ENCODE results near the gene ALG5. TPM values are rescaled to one million over a fixed set of nuclear protein-coding genes. Genes with fewer than 3 reads are reported as not detected.

ALG5 gene
- total RNA-seq, 4 donors from 2014 or later: 36.6 to 45.0 (median 38.2) TPM

DNA sequence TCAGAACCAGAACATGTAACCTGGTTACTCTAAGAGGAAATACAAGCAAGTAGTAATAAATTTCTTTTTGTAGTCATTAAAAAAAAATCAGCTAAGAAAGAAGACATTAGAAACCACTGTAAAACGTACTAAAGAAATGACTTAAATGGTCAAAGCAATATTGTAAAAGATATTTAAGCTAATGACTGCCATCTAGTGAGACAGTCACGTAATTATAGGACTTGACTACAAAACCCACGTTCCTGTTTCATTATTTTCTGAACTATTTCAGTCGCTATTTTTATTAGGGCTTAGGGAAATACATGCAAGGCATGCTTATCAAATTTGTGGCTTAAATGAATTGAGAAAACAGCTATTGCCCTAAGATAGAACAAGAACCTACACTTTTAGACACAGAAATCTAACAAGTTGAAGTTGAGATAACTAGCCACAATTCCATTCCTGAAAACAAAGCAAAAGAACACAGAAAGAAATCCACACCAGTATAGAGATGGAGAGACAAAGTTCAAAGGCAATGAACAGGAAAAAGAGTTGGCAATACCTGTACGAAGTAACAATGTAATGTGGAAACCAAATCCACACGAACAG lies 17.9 kb downstream of the ALG5 start:
- Histone ChIP-seq H3K36me3 (peaks cover 0 to 81% (median 11%) of the 10 kb centered on the region in 3 donors), H3K27me3 (no peaks in the 10 kb centered on the region), H3K4me3 (no peak overlapping the region), H3K4me1 (no peaks in the 10 kb centered on the region), H3K9me3 (no peaks in the 10 kb centered on the region), H3K27ac (no peak overlapping the region)
- 28 to 29% methylated on average over 6 of the region's 6 CpGs for WGBS, 2 donors
- no peak for DNase-seq (ENCODE audit: low spot score in 2 of 2)
- TF ChIP-seq, protein P1, sequence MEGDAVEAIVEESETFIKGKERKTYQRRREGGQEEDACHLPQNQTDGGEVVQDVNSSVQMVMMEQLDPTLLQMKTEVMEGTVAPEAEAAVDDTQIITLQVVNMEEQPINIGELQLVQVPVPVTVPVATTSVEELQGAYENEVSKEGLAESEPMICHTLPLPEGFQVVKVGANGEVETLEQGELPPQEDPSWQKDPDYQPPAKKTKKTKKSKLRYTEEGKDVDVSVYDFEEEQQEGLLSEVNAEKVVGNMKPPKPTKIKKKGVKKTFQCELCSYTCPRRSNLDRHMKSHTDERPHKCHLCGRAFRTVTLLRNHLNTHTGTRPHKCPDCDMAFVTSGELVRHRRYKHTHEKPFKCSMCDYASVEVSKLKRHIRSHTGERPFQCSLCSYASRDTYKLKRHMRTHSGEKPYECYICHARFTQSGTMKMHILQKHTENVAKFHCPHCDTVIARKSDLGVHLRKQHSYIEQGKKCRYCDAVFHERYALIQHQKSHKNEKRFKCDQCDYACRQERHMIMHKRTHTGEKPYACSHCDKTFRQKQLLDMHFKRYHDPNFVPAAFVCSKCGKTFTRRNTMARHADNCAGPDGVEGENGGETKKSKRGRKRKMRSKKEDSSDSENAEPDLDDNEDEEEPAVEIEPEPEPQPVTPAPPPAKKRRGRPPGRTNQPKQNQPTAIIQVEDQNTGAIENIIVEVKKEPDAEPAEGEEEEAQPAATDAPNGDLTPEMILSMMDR (IDR thresholded peaks at IDR 0.05): peak; percentile 23 to 64 (median 34)
- no peak for TF ChIP-seq EP300 (IDR thresholded peaks at IDR 0.05)

- peaks cover 0 to 84% (median 0%) of the 10 kb centered on the region in 3 donors for H3K36me3 ChIP-seq
- 76% methylated on average over 7 of the region's 7 CpGs for WGBS, 2 donors
- H3K4me1 ChIP-seq: no peaks in the 10 kb centered on the region
- no peak overlapping the region for H3K4me3 ChIP-seq
- H3K27ac ChIP-seq: no peak overlapping the region
- H3K9me3 ChIP-seq: peaks cover 0 to 12% (median 0%) of the 10 kb centered on the region in 4 donors
- TF ChIP-seq POLR2A (IDR thresholded peaks at IDR 0.05) (no peak), EP300 (IDR thresholded peaks at IDR 0.05) (no peak)
- TF ChIP-seq, protein P1 (IDR thresholded peaks at IDR 0.05): no peak
- DNase-seq (ENCODE audit: low spot score in 2 of 2): no peak
- no peaks in the 10 kb centered on the region for H3K27me3 ChIP-seq
Observed at GRCh38 chr13:36979361-36980050, 19.6 kb downstream of the ALG5 start.

GRCh38 chr13:36975172-36975571 lies 24.0 kb downstream of the ALG5 start:
- Histone ChIP-seq H3K4me1 (no peaks in the 10 kb centered on the region), H3K9me3 (peaks cover 0 to 12% (median 0%) of the 10 kb centered on the region in 4 donors), H3K36me3 (peaks cover 0 to 84% (median 0%) of the 10 kb centered on the region in 3 donors), H3K4me3 (no peak overlapping the region), H3K27me3 (no peaks in the 10 kb centered on the region), H3K27ac (no peak overlapping the region)
- DNase-seq (ENCODE audit: low spot score in 2 of 2): no peak
- TF ChIP-seq EP300 (IDR thresholded peaks at IDR 0.05): no peak
- TF ChIP-seq, protein P1 (IDR thresholded peaks at IDR 0.05): no peak
- no peak for TF ChIP-seq POLR2A (IDR thresholded peaks at IDR 0.05)
- WGBS, 2 donors: 94 to 100% methylated on average over 1 of the region's 1 CpG

DNA sequence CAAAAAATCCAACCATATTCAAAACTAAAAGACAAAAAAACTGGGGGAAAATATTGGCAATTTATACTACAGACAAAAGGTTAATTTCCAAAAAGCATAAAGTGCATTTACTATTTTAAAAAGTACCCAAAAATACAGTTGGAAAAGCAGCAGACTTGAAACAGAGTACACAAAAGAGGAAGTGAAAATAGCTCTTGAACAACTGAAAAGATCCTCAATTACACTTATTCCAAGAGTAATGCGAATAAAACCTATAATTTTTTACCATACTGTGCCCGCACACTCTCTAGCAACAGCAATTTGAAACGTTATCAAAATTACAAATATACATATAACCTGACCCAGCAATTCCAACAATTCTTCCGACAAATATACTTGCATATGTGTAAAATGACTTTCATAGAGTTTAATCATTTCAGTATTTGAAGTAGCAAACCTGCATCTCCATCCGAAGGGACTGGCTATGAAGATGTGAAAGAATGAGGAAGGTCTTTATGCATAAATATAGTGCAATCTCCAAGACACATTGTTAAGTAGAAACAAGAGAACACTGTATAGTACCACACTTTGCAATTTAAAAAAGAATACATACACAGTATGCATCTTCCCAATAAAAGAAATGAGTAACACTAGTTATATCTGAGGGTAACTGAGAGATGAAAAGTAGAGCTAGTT lies 25.4 kb downstream of the ALG5 start:
- Histone ChIP-seq H3K4me1 (no peaks in the 10 kb centered on the region), H3K9me3 (peaks cover 0 to 12% (median 0%) of the 10 kb centered on the region in 4 donors), H3K36me3 (peaks cover 0 to 83% (median 0%) of the 10 kb centered on the region in 3 donors), H3K4me3 (no peak overlapping the region), H3K27me3 (no peaks in the 10 kb centered on the region), H3K27ac (no peak overlapping the region)
- TF ChIP-seq EP300 (IDR thresholded peaks at IDR 0.05): no peak
- TF ChIP-seq POLR2A (IDR thresholded peaks at IDR 0.05): no peak
- TF ChIP-seq, protein P1 (IDR thresholded peaks at IDR 0.05): no peak
- WGBS, 2 donors: 89% methylated on average over 5 of the region's 5 CpGs
- DNase-seq (ENCODE audit: low spot score in 2 of 2): no peak

GRCh38 chr13:36973009-36973408 lies 26.1 kb downstream of the ALG5 start:
- Histone ChIP-seq H3K36me3 (peaks cover 0 to 82% (median 0%) of the 10 kb centered on the region in 3 donors), H3K4me1 (no peaks in the 10 kb centered on the region), H3K27ac (no peak overlapping the region), H3K4me3 (no peak overlapping the region), H3K27me3 (no peaks in the 10 kb centered on the region), H3K9me3 (peaks cover 0 to 12% (median 0%) of the 10 kb centered on the region in 4 donors)
- no peak for DNase-seq (ENCODE audit: low spot score in 2 of 2)
- WGBS, 2 donors: 94 to 97% methylated on average over 1 of the region's 1 CpG
- TF ChIP-seq POLR2A (IDR thresholded peaks at IDR 0.05) (no peak), EP300 (IDR thresholded peaks at IDR 0.05) (no peak)
- TF ChIP-seq, protein P1 (IDR thresholded peaks at IDR 0.05): no peak
